Glutamatergic neuron (in vitro differentiated cells): Measurements from ENCODE around the gene UBE2L5. TPM values are rescaled to one million over a fixed set of nuclear protein-coding genes. Genes with fewer than 3 reads are reported as not detected.

ENCODE experiments used
- DNase-seq: peaks from one replicate; pipeline ENCODE4 v3.0.0; 2022
- H3K27ac Mint-ChIP-seq: one replicate; pipeline ENCODE4 v1.8.0; 2020; ENCODE audit warnings: mild to moderate bottlenecking, mixed read lengths, inconsistent platforms; ENCODE audit not compliant: unreplicated experiment
- H3K27me3 Mint-ChIP-seq: one replicate; pipeline ENCODE4 v1.8.0; 2020; ENCODE audit warnings: mild to moderate bottlenecking, moderate library complexity, mixed read lengths, inconsistent platforms; ENCODE audit not compliant: unreplicated experiment
- H3K36me3 Mint-ChIP-seq: one replicate; pipeline ENCODE4 v1.8.0; 2020; ENCODE audit warnings: mild to moderate bottlenecking, mixed read lengths, inconsistent platforms; ENCODE audit not compliant: unreplicated experiment
- H3K4me1 Mint-ChIP-seq: one replicate; pipeline ENCODE4 v1.8.0; 2020; ENCODE audit warnings: mild to moderate bottlenecking, low read depth, mixed read lengths, inconsistent platforms; ENCODE audit not compliant: unreplicated experiment
- H3K4me3 Mint-ChIP-seq: one replicate; pipeline ENCODE4 v1.8.0; 2020; ENCODE audit warnings: mild to moderate bottlenecking, mixed read lengths, inconsistent platforms; ENCODE audit not compliant: unreplicated experiment
- H3K9me3 Mint-ChIP-seq: one replicate; pipeline ENCODE4 v1.8.0; 2020; ENCODE audit warnings: mild to moderate bottlenecking, moderate library complexity, mixed read lengths, inconsistent platforms; ENCODE audit not compliant: unreplicated experiment
- total RNA-seq: library from RNA; stranded (reverse); fragmentation: NEBNext Ultra II Directional; extraction: Animal tissue kit (Norgen Biotek cat#: 25700); gene quantifications from one replicate; pipeline ENCODE4 v1.2.1, GENCODE V29; 2021; ENCODE audit not compliant: unreplicated experiment
- TF ChIP-seq, protein P1 (sequence below): fragments of 200-600 bp; sonication (generic); IDR thresholded peaks from one replicate; pipeline ENCODE4 v1.5.0; 2021; ENCODE audit not compliant: partially characterized antibody, unreplicated experiment

The UBE2L5 gene
- total RNA-seq, 1 donor from 2014 or later: not detected

DNA sequence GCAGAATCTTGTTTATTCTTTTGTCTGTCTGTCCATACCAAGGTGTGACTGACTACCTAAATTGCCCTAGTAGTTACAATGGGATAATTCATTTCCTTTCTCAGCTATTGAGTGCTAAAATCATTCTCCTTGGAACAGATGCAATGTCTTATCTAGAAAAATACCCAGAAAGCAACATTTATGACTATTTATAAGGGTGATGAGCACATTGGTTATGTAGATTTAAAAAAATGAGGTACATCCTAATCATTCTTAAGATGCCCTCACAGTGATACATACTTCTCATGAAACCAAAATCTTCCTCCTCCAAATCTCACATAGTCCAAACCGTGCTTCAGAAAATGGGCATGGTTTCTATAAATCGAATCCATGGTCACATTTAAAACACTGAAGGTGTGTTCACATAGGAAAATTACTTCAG, 11.6 kb upstream of the UBE2L5 start:
- Mint-ChIP-seq H3K27me3 (peaks cover 12% of the 10 kb centered on the region), H3K9me3 (peaks cover 8% of the 10 kb centered on the region), H3K36me3 (no peaks in the 10 kb centered on the region), H3K27ac (no peak overlapping the region), H3K4me3 (no peak overlapping the region), H3K4me1 (peaks cover 32% of the 10 kb centered on the region)
- no peak for DNase-seq
- TF ChIP-seq, protein P1, sequence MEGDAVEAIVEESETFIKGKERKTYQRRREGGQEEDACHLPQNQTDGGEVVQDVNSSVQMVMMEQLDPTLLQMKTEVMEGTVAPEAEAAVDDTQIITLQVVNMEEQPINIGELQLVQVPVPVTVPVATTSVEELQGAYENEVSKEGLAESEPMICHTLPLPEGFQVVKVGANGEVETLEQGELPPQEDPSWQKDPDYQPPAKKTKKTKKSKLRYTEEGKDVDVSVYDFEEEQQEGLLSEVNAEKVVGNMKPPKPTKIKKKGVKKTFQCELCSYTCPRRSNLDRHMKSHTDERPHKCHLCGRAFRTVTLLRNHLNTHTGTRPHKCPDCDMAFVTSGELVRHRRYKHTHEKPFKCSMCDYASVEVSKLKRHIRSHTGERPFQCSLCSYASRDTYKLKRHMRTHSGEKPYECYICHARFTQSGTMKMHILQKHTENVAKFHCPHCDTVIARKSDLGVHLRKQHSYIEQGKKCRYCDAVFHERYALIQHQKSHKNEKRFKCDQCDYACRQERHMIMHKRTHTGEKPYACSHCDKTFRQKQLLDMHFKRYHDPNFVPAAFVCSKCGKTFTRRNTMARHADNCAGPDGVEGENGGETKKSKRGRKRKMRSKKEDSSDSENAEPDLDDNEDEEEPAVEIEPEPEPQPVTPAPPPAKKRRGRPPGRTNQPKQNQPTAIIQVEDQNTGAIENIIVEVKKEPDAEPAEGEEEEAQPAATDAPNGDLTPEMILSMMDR: no peak

DNA sequence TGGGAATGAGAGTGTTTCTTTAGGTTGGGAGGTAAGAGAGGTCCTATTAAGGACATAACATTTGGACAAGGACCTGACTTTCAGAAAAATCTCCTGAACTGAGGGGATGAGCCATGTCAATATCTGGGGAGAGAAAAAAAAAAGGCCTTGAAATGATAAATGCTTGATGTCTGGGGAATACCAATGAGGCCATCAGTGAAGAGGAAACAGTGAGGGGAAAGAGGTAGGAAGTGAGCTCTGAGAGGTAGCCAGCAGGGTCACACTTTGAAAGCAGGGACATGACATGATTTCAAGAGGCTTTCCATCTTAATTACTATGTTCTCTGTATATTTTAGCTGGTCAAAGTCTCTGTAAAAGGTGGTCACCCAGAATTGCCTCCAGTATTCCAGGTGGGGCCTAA, 9.9 kb upstream of the UBE2L5 start:
- no peak for DNase-seq
- peaks cover 5% of the 10 kb centered on the region for H3K9me3 Mint-ChIP-seq
- H3K27me3 Mint-ChIP-seq: peaks cover 9% of the 10 kb centered on the region
- no peaks in the 10 kb centered on the region for H3K36me3 Mint-ChIP-seq
- peaks cover 19% of the 10 kb centered on the region for H3K4me1 Mint-ChIP-seq
- TF ChIP-seq, protein P1: no peak
- no peak overlapping the region for H3K4me3 Mint-ChIP-seq
- no peak overlapping the region for H3K27ac Mint-ChIP-seq

DNA sequence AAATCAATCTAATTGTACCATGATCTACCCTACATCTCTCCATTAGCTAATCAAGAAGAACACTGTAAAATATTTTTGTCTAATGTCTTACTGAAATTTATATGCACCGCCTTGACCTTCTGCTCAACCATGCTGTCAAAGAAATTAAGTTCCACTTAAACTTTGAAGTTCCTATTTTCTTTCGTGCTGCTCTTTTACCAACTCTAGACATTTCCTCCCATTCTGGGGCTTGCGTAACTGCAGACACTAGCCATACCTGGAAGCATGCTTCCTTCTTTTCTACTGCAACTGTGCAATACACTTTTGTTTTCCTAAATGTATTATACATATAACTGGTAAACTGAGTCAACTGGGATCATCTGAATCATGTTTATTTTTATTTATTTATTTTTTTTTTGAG, 8.5 kb upstream of the UBE2L5 start:
- Mint-ChIP-seq H3K36me3 (no peaks in the 10 kb centered on the region), H3K27me3 (peaks cover 7% of the 10 kb centered on the region), H3K9me3 (peaks cover 2% of the 10 kb centered on the region), H3K27ac (no peak overlapping the region), H3K4me3 (no peak overlapping the region), H3K4me1 (peaks cover 19% of the 10 kb centered on the region)
- DNase-seq: no peak
- TF ChIP-seq, protein P1: no peak

DNA sequence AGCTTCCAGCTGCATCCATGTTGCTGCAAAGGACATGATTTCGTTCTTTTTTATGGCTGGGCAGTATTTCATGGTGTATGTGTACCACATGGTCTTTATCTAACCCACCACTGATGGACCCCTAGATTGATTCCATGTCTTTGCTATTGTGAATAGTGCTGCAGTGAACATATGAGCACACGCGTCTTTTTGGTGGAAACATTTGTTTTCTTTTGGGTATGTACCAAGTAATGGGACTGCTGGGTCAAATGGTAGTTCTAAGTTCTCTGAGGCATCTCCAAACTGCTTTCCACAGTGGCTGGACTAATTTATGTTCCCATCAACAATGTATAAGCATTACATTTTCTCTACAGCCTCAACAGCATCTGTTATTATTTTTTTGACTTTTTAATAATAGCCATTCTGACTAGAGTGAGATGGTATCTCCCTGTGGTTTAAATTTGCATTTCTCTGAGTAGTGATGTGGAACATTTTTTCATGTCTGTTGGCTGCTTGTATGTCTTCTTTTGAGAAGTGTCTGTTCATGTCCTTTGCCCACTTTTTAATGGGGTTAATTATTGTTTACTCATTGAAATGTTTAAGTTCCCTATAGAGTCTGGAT, 6.8 kb upstream of the UBE2L5 start:
- Mint-ChIP-seq H3K27me3 (peaks cover 2% of the 10 kb centered on the region), H3K9me3 (peaks cover 2% of the 10 kb centered on the region), H3K4me1 (peaks cover 6% of the 10 kb centered on the region), H3K27ac (no peak overlapping the region), H3K4me3 (no peak overlapping the region), H3K36me3 (no peaks in the 10 kb centered on the region)
- TF ChIP-seq, protein P1: no peak
- no peak for DNase-seq

DNA sequence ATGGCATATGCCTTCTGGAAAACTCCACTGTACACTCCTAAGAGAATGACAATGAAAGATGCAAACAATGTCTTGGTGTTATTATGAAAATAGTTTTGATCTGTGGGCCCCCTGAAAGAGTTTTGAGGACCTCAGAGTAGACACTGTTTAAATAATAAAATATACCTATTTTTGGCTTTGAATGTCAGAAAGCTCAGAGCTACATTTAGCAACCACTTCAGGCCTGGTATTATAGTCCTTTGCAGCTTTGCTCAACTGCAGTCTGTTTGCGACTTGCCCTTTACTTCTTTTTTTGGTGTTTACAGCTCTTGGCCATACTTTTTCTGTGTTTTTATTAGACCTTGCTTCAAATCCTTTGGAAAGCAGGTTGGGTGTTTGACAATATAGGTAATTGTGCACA, 5.8 kb upstream of the UBE2L5 start:
- Mint-ChIP-seq H3K36me3 (no peaks in the 10 kb centered on the region), H3K27me3 (peaks cover 6% of the 10 kb centered on the region), H3K27ac (no peak overlapping the region), H3K4me3 (no peak overlapping the region), H3K4me1 (peaks cover 12% of the 10 kb centered on the region), H3K9me3 (peaks cover 2% of the 10 kb centered on the region)
- TF ChIP-seq, protein P1: no peak
- DNase-seq: no peak
